Right forelimb (tissue), 1 donor: ENCODE results near the gene SCAF4.
"Not testable (repeated sequence)": the region's sequence is repeated elsewhere in the genome, so short reads cannot be mapped to it uniquely, and the experiment has no call there.

Source experiments
- DNase-seq: peaks from one replicate; pipeline ENCODE4 v3.0.0-alpha.2; 2018

SCAF4 gene

GRCh38 chr21:31731857-31732596 is at the start of gene SCAF4:
SCAF4 (minus strand) TSS chr21:31732118; CDS start chr21:31731692, 426 bp downstream.
- DNase-seq, result peak; percentile 95

- no peak for DNase-seq
Observed at GRCh38 chr21:31780944-31781343, 49.0 kb upstream of the SCAF4 start.

GRCh38 chr21:31778546-31778945 is 46.6 kb upstream of the SCAF4 start:
- DNase-seq, result no peak

- no peak for DNase-seq
Observed at GRCh38 chr21:31777857-31778256, 45.9 kb upstream of the SCAF4 start.

- DNase-seq, result no peak
Observed at GRCh38 chr21:31774031-31774430, 42.1 kb upstream of the SCAF4 start.

- DNase-seq, result no peak
Observed at GRCh38 chr21:31772674-31773555, 41.0 kb upstream of the SCAF4 start.

- no peak for DNase-seq
Observed at GRCh38 chr21:31771685-31772084, 39.8 kb upstream of the SCAF4 start.

- no peak for DNase-seq
Observed at GRCh38 chr21:31768710-31769109, 36.8 kb upstream of the SCAF4 start.

GRCh38 chr21:31766899-31767298 is 35.0 kb upstream of the SCAF4 start:
- DNase-seq, result no peak

- DNase-seq, result not testable (repeated sequence)
Observed at GRCh38 chr21:31765850-31766249, 33.9 kb upstream of the SCAF4 start.

- no peak for DNase-seq
Observed at GRCh38 chr21:31760931-31761330, 29.0 kb upstream of the SCAF4 start.

GRCh38 chr21:31756787-31757186 is 24.9 kb upstream of the SCAF4 start:
- DNase-seq, result no peak

- DNase-seq, result no peak
Observed at GRCh38 chr21:31755027-31755426, 23.1 kb upstream of the SCAF4 start.

GRCh38 chr21:31754708-31754960 is 22.7 kb upstream of the SCAF4 start:
- no peak for DNase-seq

GRCh38 chr21:31753949-31754707 is 22.2 kb upstream of the SCAF4 start:
- DNase-seq, result no peak

- DNase-seq, result no peak
Observed at GRCh38 chr21:31752967-31753366, 21.0 kb upstream of the SCAF4 start.

- no peak for DNase-seq
Observed at GRCh38 chr21:31752352-31752751, 20.4 kb upstream of the SCAF4 start.

GRCh38 chr21:31750843-31751242 is 18.9 kb upstream of the SCAF4 start:
- no peak for DNase-seq

- DNase-seq, result no peak
Observed at GRCh38 chr21:31744182-31744800, 12.4 kb upstream of the SCAF4 start.

- no peak for DNase-seq
Observed at GRCh38 chr21:31743712-31744111, 11.8 kb upstream of the SCAF4 start.

GRCh38 chr21:31741116-31741515 is 9.2 kb upstream of the SCAF4 start:
- no peak for DNase-seq

GRCh38 chr21:31737586-31738397 is 5.9 kb upstream of the SCAF4 start:
- not testable (repeated sequence) for DNase-seq
